MM.1S (cell line): ENCODE data around the gene SAMD14.

ENCODE experiments used
- CTCF ChIP-seq: fragments of 300-600 bp; sonication (generic); IDR thresholded peaks from 2 replicates; pipeline ENCODE4 v1.5.1; 2016; ENCODE audit warnings: antibody characterized with exemption, low read length, mixed read lengths
- EZH2 ChIP-seq: fragments of 300-600 bp; sonication (generic); optimal IDR thresholded peaks from 2 replicates; pipeline ENCODE3; 2017; ENCODE audit warnings: low read depth, mild to moderate bottlenecking, antibody characterized with exemption, low read length, mixed read lengths

- TF ChIP-seq CTCF = no peak
- no peak for TF ChIP-seq EZH2
These were observed 38.4 kb upstream of the SAMD14 start for GRCh38 chr17:50168319-50168718.
